ENCODE measurements around the gene TAF6L. TPM values are rescaled to one million over a fixed set of nuclear protein-coding genes. Genes with fewer than 3 reads are reported as not detected.
"Not testable (repeated sequence)": the region's sequence is repeated elsewhere in the genome, so short reads cannot be mapped to it uniquely, and the experiment has no call there.

Gene TAF6L
- polyA plus RNA-seq, 3 donors from 2014 or later, result 3.8 to 9.6 (median 7.3) TPM

DNA sequence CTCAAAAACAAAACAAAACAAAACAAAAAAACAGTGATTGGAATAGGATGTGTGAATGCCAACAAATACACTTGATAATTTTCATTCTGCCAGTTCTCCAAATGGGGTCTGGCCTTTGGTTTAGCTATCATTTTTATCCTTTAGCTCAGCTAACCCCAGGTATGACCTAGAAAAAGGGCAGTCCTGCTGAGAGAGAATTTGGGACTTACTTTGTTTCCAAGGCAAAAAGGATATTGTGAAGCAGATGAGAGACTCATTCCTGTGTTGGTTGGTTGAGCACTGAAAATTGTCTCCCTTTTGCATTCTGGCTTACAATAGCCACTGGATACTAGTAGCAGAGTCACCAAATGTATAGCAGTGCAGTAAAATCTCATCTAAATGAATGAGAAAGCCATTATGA lies 34.0 kb upstream of the TAF6L start:
- no peak overlapping the region for H3K27ac Mint-ChIP-seq

DNA sequence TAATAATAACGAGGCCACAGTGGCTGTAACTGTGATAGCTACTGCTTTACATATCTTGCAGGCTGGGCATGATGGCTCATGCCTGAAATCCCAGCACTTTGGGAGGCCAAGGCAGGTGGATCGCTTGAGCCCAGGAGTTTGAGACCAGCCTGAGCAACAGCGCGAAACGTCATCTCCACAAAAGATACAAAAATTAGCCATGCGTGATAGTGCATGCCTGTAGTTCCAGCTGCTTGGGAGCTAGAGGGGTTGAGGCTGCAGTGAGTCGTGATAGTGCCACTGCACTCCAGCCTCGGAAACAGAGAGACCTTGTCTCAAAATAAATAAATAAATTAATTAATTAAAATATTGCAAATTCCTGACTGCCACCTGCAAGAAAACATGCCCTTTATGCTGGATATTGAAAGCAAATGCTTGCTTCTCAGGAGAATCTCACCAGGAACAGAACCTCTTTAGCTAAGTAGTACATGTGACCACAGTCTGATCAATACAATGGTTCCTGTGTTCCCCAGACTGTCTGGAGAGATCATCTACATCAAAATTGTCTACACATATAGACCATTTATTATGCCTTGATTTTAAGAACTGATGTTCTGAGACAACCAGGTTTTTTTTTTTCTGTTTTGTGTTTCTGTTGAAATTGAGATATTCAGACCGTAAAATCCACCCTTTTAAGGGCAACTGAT lies 23.6 kb upstream of the TAF6L start:
- H3K36me3 Mint-ChIP-seq, result peaks cover 0 to 7% (median 0%) of the 10 kb centered on the region in 3 donors
- no peak for DNase-seq
- H3K27me3 Mint-ChIP-seq (ENCODE audit: low read depth in 3 of 3), result no peaks in the 10 kb centered on the region
- peak overlapping the region in 1 of 6 donors; percentile 35 for H3K27ac Mint-ChIP-seq
- no peaks in the 10 kb centered on the region for H3K9me3 Mint-ChIP-seq
- H3K4me3 Mint-ChIP-seq, result no peak overlapping the region
- H3K4me1 Mint-ChIP-seq, result peaks cover under 1 to 5% of the 10 kb centered on the region in 2 donors

More for the DNA sequence above, 34.0 kb upstream of the TAF6L start:
- Mint-ChIP-seq H3K9me3 (no peaks in the 10 kb centered on the region), H3K4me3 (no peak overlapping the region), H3K4me1 (peaks cover 2 to 7% of the 10 kb centered on the region in 2 donors), H3K27me3 (ENCODE audit: low read depth in 3 of 3) (peaks cover 0 to 1% (median 0%) of the 10 kb centered on the region in 3 donors), H3K36me3 (peaks cover 14 to 24% (median 18%) of the 10 kb centered on the region in 3 donors)
- DNase-seq, result no peak

DNA sequence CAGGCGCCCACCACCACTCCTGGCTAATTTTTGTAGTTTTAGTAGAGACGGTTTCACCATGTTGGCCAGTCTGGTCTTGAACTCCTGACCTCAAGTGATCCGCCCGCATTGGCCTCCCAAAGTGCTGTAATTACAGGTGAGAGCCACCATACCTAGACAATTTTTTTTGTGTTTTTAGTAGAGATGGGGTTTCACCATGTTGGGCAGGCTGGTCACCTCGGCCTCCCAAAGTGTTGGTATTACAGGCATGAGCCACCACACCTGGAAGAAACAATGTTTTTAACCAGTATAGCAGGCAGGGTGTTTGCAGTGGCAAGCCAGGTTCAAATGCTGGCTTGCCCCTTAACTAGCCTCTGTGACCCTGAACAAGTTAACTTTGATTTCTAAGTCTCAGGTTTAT lies 21.3 kb upstream of the TAF6L start:
- H3K36me3 Mint-ChIP-seq; H3K27me3 Mint-ChIP-seq (ENCODE audit: low read depth in 3 of 3); H3K4me3 Mint-ChIP-seq; H3K9me3 Mint-ChIP-seq; DNase-seq: not testable (repeated sequence)
- peaks cover 13 to 24% of the 10 kb centered on the region in 2 donors for H3K4me1 Mint-ChIP-seq
- peak overlapping the region in 1 of 6 donors; percentile 60 for H3K27ac Mint-ChIP-seq

DNA sequence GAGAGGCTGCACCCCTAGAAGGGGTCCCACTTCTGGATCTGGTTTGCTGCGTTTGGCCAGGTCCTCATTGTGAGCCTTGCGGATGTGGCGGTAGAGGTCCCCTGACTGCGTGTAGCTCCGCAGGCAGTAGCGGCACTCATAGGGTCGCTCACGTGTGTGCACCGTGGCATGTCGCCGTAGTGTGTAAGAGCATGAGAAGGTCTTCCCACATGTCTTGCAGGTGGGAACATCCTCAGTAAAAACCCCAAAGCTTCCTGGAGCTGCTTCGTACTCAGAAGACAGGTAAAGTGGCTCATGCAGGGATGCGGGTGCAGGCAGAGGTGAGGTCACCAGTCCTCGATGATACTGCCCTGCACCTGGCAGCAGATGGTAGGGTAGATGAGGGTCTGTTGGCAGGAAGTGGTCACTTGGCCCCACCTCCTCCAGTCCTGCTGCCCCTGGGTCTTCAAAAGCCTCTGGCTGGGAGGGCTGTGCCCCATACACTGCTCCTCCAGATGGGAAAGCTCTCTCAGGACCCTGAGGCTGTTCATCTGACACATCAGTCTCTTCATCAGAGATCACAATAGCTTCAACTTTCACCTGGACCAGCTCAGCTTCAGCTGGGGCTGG lies 18.9 kb upstream of the TAF6L start:
- no peaks in the 10 kb centered on the region for H3K9me3 Mint-ChIP-seq
- H3K36me3 Mint-ChIP-seq, result peaks cover 0 to 7% (median 0%) of the 10 kb centered on the region in 3 donors
- H3K27me3 Mint-ChIP-seq (ENCODE audit: low read depth in 3 of 3), result peaks cover 6 to 8% (median 7%) of the 10 kb centered on the region in 3 donors
- peaks cover 13 to 25% of the 10 kb centered on the region in 2 donors for H3K4me1 Mint-ChIP-seq
- peak overlapping the region in 1 of 5 donors; percentile 100 for H3K4me3 Mint-ChIP-seq
- no peak for DNase-seq
- H3K27ac Mint-ChIP-seq, result peak overlapping the region in 2 of 6 donors; percentile 40 to 96

DNA sequence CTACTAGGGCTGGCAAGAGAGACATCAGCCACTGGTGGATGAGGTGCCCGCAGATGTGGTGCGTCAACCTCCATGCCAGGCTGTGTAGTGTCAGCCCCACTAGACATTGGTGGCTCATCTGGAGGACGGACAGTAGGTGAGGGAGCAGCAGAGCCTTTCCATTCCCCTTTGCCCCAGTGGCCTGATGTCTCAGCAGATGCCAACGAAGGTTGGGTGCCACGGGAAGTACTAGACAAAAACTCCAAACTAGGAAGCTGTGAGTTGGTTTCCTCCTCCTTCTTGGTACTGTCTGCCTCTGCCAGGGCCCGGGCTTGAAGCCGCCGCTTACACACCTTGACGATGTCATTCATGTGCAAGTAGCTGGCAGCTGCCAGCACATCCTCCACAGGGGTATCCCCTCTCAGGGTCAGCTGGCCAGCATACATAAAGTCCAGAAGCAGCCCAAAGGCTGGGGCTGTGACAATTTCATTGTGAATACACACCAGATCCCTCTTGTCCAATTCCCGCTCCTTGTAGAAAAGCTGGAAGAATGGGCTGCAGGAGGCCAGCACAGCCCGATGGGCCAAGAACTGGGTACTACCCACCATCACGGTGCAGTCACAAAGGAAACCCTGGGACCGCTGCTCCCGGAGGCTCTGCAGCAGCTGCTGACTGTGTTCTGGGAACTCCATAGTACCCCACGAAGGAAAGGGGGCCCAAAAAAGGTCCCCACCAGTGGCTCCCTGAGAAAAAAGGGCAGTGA lies 18.0 kb upstream of the TAF6L start:
- no peaks in the 10 kb centered on the region for H3K9me3 Mint-ChIP-seq
- peak overlapping the region; percentile 96 to 100 (median 98) for H3K27ac Mint-ChIP-seq
- peaks cover 6 to 8% (median 7%) of the 10 kb centered on the region in 3 donors for H3K27me3 Mint-ChIP-seq (ENCODE audit: low read depth in 3 of 3)
- DNase-seq, result no peak
- H3K36me3 Mint-ChIP-seq, result peaks cover 0 to 7% (median 0%) of the 10 kb centered on the region in 3 donors
- peaks cover 13 to 25% of the 10 kb centered on the region in 2 donors for H3K4me1 Mint-ChIP-seq
- H3K4me3 Mint-ChIP-seq, result peak overlapping the region; percentile 95 to 100 (median 97)

DNA sequence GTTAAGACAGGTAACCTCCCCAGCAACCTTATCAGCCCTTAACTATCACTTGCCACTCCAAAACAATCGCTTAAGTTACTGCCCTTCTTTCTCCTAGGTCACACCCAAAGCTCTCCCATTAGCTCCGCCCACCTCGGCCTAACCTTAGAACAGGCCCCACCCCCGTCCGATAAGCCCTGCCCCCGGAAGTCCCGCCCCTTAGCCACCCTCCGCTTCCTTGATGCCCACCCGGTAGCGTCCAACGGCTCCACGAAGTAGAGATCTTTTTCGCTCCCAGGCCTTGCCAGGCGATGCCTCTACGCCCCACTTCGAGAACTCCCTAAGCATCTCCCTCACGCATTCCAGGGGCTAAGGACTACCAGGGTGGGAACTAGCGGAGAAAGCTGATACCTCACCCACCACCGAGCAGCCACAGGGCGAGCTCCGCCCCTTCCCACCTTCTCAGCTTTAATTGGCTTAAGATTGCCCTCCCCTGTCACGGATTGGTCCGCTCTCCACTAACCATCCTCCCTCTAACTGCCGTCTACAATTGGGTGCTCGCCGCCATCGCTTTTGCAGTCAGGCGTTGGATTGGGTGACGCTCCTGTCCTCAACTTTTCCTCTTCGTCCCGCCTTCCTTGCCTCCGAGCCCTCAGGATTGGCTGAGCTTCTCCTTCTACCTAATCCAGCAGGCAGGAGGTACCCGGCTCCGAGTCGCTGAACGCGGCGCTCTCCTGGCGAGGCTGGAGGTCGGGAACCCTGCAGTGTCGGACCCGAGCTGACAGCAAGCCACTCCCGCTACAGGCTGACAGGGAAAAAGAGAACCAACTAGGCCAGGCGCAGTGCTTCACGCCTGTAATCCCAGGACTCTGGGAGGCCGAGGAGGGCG lies 17.2 kb upstream of the TAF6L start, which contains the start of gene ZBTB3:
ZBTB3 (minus strand) TSS at position 425 of the 868 bp plus-strand sequence. CDS start 496 bp downstream, outside the sequence.
- Mint-ChIP-seq H3K27me3 (ENCODE audit: low read depth in 3 of 3) (peaks cover 6 to 8% (median 7%) of the 10 kb centered on the region in 3 donors), H3K4me3 (peak within 1 kb of the TSS; percentile 95 to 100 (median 97)), H3K9me3 (no peaks in the 10 kb centered on the region), H3K4me1 (peaks cover 13 to 25% of the 10 kb centered on the region in 2 donors), H3K36me3 (peaks cover 0 to 3% (median 0%) of the 10 kb centered on the region in 3 donors), H3K27ac (peak within 1 kb of the TSS; percentile 96 to 100 (median 98))
- DNase-seq, result peak; percentile 98 to 99 (median 99)

DNA sequence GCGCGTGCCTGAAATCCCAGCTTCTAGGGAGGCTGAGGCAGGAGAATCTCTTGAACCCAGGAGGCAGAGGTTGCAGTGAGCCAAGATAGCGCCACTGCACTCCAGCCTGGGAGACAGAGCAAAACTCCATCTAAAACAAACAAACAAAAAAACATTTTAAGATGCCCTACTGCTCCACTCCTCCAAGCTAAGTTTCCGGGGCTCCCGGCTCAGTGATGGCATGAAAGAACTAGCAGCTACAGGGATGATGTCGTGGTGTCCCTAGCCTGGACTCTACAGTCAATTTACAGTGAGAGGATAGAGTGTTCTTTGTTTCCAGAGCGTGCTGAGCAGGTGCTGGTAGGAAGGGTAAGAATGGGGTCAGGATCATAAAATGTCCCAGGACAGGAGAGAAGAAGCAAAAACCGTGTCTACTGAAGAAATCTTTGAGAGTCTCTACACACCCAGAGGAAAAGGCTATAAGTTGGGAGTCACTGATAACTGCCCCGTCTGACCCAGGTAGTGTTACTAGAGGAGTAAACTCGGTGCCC lies 16.0 kb upstream of the TAF6L start:
- peaks cover 13 to 22% of the 10 kb centered on the region in 2 donors for H3K4me1 Mint-ChIP-seq
- H3K36me3 Mint-ChIP-seq, result no peaks in the 10 kb centered on the region
- H3K27ac Mint-ChIP-seq, result peak overlapping the region in 4 of 6 donors; percentile 20 to 72 (median 71)
- H3K4me3 Mint-ChIP-seq, result peak overlapping the region; percentile 46 to 70 (median 54)
- DNase-seq, result no peak
- no peaks in the 10 kb centered on the region for H3K9me3 Mint-ChIP-seq
- H3K27me3 Mint-ChIP-seq (ENCODE audit: low read depth in 3 of 3), result peaks cover 6 to 8% (median 7%) of the 10 kb centered on the region in 3 donors

DNA sequence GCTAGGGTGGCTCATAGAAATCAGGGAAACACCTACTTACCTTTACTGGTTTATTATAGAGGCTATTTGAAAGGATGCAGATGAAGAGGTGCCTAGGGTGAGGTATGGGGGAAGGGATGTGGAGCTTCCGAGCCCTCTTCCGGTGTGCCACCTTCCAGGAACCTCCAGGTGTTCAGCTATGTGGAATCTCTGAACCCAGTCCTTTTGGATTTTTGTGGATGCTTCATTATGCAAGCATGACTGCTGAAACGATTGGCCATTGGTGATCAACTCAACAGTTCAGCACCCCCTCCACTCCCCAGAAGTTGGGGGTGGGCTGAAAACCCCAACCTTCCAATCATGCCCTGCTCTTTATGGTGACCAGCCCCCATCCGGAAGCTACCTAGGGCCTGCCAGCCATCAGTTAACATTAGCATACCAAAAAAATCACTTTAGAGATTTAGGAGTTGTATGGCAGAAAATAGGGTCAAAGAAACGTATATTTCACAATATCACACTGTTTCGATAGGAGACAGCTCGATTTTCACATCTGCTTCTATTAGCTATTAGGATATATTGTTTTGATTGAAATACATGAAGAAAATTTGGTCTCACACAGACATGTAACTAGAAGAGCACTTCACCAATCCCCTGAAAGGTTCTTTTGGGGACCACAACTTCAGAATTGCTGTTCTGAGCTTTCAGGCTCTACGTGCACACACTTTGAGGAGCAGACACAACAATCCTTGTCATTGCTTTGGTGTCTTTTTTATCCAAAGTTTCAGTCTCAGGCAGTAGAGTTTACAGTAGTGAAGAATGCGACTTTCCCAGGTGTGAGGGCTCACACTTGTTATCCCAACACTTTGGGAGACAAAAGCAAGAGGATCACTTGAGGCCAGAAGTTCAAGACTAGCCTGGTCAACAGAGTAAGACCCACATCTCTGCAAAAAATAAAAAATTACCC lies 13.1 kb upstream of the TAF6L start:
- H3K36me3 Mint-ChIP-seq, result no peaks in the 10 kb centered on the region
- H3K27me3 Mint-ChIP-seq (ENCODE audit: low read depth in 3 of 3), result peaks cover 8 to 13% (median 10%) of the 10 kb centered on the region in 3 donors
- DNase-seq, result no peak
- H3K4me1 Mint-ChIP-seq, result peaks cover 31 to 33% of the 10 kb centered on the region in 2 donors
- H3K9me3 Mint-ChIP-seq, result no peaks in the 10 kb centered on the region
- H3K4me3 Mint-ChIP-seq, result no peak overlapping the region
- no peak overlapping the region for H3K27ac Mint-ChIP-seq

DNA sequence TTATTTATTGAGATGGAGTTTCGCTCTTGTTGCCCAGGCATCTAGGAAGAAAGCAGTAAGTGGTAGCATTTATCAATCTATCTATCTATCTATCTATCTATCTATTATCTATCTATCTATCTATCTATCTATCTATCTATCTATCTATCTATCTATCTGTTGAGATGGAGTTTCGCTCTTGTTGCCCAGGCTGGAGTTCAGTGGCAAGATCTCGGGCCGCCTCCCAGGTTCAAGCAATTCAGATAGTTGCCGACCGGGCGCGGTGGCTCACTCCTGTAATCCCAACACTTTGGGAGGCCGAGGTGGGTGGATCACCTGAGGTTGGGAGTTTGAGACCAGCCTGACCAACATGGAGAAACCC lies 10.3 kb upstream of the TAF6L start:
- not testable (repeated sequence) for DNase-seq, H3K9me3 Mint-ChIP-seq, H3K36me3 Mint-ChIP-seq
- H3K27ac Mint-ChIP-seq, result peak overlapping the region in 4 of 6 donors; percentile 64 to 98 (median 94)
- H3K27me3 Mint-ChIP-seq (ENCODE audit: low read depth in 3 of 3), result peaks cover 2 to 11% (median 3%) of the 10 kb centered on the region in 3 donors
- peak overlapping the region; percentile 95 to 99 (median 98) for H3K4me3 Mint-ChIP-seq
- H3K4me1 Mint-ChIP-seq, result peaks cover 19 to 24% of the 10 kb centered on the region in 2 donors

DNA sequence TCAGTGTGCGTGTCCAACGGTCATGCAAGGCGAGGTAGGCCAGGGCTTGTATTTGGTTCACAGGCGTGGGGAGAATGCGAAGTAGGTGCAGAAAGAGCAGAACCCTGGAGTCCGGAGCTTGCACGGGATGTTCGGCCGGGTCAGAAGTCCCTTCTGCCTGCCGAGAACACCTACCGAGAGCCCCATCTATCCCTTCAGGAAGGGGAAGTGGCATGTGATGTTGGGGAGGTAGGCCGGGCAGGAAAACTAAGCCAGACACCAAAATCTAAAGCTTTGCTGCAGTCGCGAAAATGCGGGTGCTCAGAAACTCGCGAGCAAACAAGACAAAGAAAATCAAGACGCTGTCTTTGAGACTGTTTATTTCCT lies 435 bp upstream of the TAF6L start:
- Mint-ChIP-seq H3K4me3 (peak overlapping the region; percentile 85 to 98 (median 93)), H3K36me3 (peaks cover 4 to 8% (median 4%) of the 10 kb centered on the region in 3 donors), H3K4me1 (peaks cover 21 to 26% of the 10 kb centered on the region in 2 donors), H3K27ac (peak overlapping the region; percentile 94 to 98 (median 96)), H3K27me3 (ENCODE audit: low read depth in 3 of 3) (peaks cover 2 to 13% (median 5%) of the 10 kb centered on the region in 3 donors), H3K9me3 (no peaks in the 10 kb centered on the region)
- no peak for DNase-seq

DNA sequence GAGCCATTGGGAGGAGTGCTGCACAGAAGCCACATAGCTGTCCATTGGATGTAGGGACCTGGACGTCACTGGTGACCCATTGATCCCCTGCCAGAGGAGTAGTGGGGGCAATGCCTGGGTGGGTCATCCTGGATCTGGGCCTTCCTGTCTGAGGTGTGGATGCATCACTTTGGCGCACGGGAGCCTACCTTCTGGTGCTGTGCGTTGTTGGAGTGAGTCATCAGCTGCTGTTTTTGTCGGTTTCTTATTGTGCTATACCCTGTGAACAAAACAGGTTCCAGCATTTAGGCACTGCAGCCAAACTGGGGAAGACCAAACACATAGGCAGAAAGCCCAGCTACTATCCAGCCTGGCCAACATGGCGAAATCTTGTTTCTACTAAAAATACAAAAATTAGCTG lies 3.2 kb downstream of the TAF6L start:
- Mint-ChIP-seq H3K27me3 (ENCODE audit: low read depth in 3 of 3) (peaks cover 0 to 11% (median 5%) of the 10 kb centered on the region in 3 donors), H3K9me3 (no peaks in the 10 kb centered on the region), H3K36me3 (peaks cover 0 to 9% (median 4%) of the 10 kb centered on the region in 3 donors), H3K27ac (peak overlapping the region in 1 of 6 donors; percentile 44), H3K4me3 (no peak overlapping the region), H3K4me1 (peaks cover 27 to 33% of the 10 kb centered on the region in 2 donors)
- DNase-seq, result no peak

DNA sequence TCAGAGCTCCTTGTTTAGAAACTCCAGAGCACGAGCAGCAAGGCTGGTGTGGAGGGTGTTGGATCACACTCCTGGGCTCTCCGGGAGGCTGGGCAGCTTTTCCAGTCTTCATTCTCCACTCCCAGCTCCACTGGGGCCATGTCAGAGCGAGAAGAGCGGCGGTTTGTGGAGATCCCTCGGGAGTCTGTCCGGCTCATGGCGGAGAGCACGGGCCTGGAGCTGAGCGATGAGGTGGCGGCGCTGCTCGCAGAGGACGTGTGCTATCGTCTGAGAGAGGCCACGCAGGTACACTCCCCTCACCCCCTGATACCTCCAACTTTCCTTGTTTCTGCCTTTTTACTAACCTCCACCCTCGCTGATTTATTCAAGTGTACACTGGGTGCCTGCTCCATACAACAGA lies 4.5 kb downstream of the TAF6L start:
- H3K27me3 Mint-ChIP-seq (ENCODE audit: low read depth in 3 of 3), result peaks cover 0 to 10% (median 5%) of the 10 kb centered on the region in 3 donors
- H3K4me3 Mint-ChIP-seq, result no peak overlapping the region
- no peak for DNase-seq
- H3K27ac Mint-ChIP-seq, result peak overlapping the region in 2 of 6 donors; percentile 13 to 54
- no peaks in the 10 kb centered on the region for H3K9me3 Mint-ChIP-seq
- H3K36me3 Mint-ChIP-seq, result peaks cover 0 to 9% (median 4%) of the 10 kb centered on the region in 3 donors
- peaks cover 17 to 21% of the 10 kb centered on the region in 2 donors for H3K4me1 Mint-ChIP-seq
